ENCODE results near the gene AFAP1L1.

AFAP1L1 gene

GRCh38 chr5:149340920-149341319 is 69.3 kb downstream of the AFAP1L1 start:
- Histone ChIP-seq H3K4me2 (ENCODE audit: low read length) (no peak overlapping the region), H3K9me3 (replicated peaks; ENCODE audit: low read length) (no peaks in the 10 kb centered on the region), H3K9ac (ENCODE audit: low read depth, low read length) (no peak overlapping the region), H3K4me3 (ENCODE audit: low read length) (no peak overlapping the region), H3K4me1 (ENCODE audit: control insufficient read depth, insufficient read depth, low read length) (peaks cover 12% of the 10 kb centered on the region), H3K27me3 (ENCODE audit: control insufficient read depth, insufficient read depth, low read length) (no peaks in the 10 kb centered on the region), H3K36me3 (ENCODE audit: insufficient read depth, low read length) (no peaks in the 10 kb centered on the region)

GRCh38 chr5:149341876-149342275 is 70.2 kb downstream of the AFAP1L1 start:
- H3K4me3 ChIP-seq (ENCODE audit: low read length) = no peak overlapping the region
- H3K4me1 ChIP-seq (ENCODE audit: control insufficient read depth, insufficient read depth, low read length) = peaks cover 17% of the 10 kb centered on the region
- no peaks in the 10 kb centered on the region for H3K36me3 ChIP-seq (ENCODE audit: insufficient read depth, low read length)
- H3K9me3 ChIP-seq (replicated peaks; ENCODE audit: low read length) = no peaks in the 10 kb centered on the region
- no peak overlapping the region for H3K4me2 ChIP-seq (ENCODE audit: low read length)
- no peak overlapping the region for H3K9ac ChIP-seq (ENCODE audit: low read depth, low read length)
- H3K27me3 ChIP-seq (ENCODE audit: control insufficient read depth, insufficient read depth, low read length) = no peaks in the 10 kb centered on the region

GRCh38 chr5:149344151-149344550 is 72.5 kb downstream of the AFAP1L1 start:
- Histone ChIP-seq H3K9ac (ENCODE audit: low read depth, low read length) (peak overlapping the region; percentile 94), H3K9me3 (replicated peaks; ENCODE audit: low read length) (no peaks in the 10 kb centered on the region), H3K4me3 (ENCODE audit: low read length) (peak overlapping the region; percentile 98), H3K27me3 (ENCODE audit: control insufficient read depth, insufficient read depth, low read length) (no peaks in the 10 kb centered on the region), H3K4me1 (ENCODE audit: control insufficient read depth, insufficient read depth, low read length) (peaks cover 15% of the 10 kb centered on the region), H3K36me3 (ENCODE audit: insufficient read depth, low read length) (peaks cover 22% of the 10 kb centered on the region), H3K4me2 (ENCODE audit: low read length) (peak overlapping the region; percentile 85)

GRCh38 chr5:149345147-149345891 is 73.7 kb downstream of the AFAP1L1 start, which contains the start of gene GRPEL2:
Gene GRPEL2 (plus strand): TSS chr5:149345499. CDS start chr5:149345540, 41 bp downstream.
- Histone ChIP-seq H3K4me2 (ENCODE audit: low read length) (peak within 1 kb of the TSS; percentile 85), H3K27me3 (ENCODE audit: control insufficient read depth, insufficient read depth, low read length) (no peaks in the 10 kb centered on the region), H3K4me1 (ENCODE audit: control insufficient read depth, insufficient read depth, low read length) (peaks cover 15% of the 10 kb centered on the region), H3K4me3 (ENCODE audit: low read length) (peak within 1 kb of the TSS; percentile 98), H3K9ac (ENCODE audit: low read depth, low read length) (peak within 1 kb of the TSS; percentile 94), H3K9me3 (replicated peaks; ENCODE audit: low read length) (no peaks in the 10 kb centered on the region), H3K36me3 (ENCODE audit: insufficient read depth, low read length) (peaks cover 34% of the 10 kb centered on the region)

- H3K9ac ChIP-seq (ENCODE audit: low read depth, low read length) = peak overlapping the region; percentile 94
- no peaks in the 10 kb centered on the region for H3K27me3 ChIP-seq (ENCODE audit: control insufficient read depth, insufficient read depth, low read length)
- H3K4me3 ChIP-seq (ENCODE audit: low read length) = peak overlapping the region; percentile 98
- no peaks in the 10 kb centered on the region for H3K9me3 ChIP-seq (replicated peaks; ENCODE audit: low read length)
- H3K36me3 ChIP-seq (ENCODE audit: insufficient read depth, low read length) = peaks cover 39% of the 10 kb centered on the region
- H3K4me1 ChIP-seq (ENCODE audit: control insufficient read depth, insufficient read depth, low read length) = peaks cover 15% of the 10 kb centered on the region
- peak overlapping the region; percentile 85 for H3K4me2 ChIP-seq (ENCODE audit: low read length)
Measured at GRCh38 chr5:149345892-149346222, 74.2 kb downstream of the AFAP1L1 start.

- Histone ChIP-seq H3K9ac (ENCODE audit: low read depth, low read length) (no peak overlapping the region), H3K36me3 (ENCODE audit: insufficient read depth, low read length) (peaks cover 64% of the 10 kb centered on the region), H3K27me3 (ENCODE audit: control insufficient read depth, insufficient read depth, low read length) (no peaks in the 10 kb centered on the region), H3K4me3 (ENCODE audit: low read length) (no peak overlapping the region), H3K4me2 (ENCODE audit: low read length) (no peak overlapping the region), H3K9me3 (replicated peaks; ENCODE audit: low read length) (no peaks in the 10 kb centered on the region), H3K4me1 (ENCODE audit: control insufficient read depth, insufficient read depth, low read length) (peaks cover 15% of the 10 kb centered on the region)
Measured at GRCh38 chr5:149348518-149348917, 76.9 kb downstream of the AFAP1L1 start.

GRCh38 chr5:149349382-149349781 is 77.7 kb downstream of the AFAP1L1 start:
- H3K9ac ChIP-seq (ENCODE audit: low read depth, low read length) = no peak overlapping the region
- H3K36me3 ChIP-seq (ENCODE audit: insufficient read depth, low read length) = peaks cover 73% of the 10 kb centered on the region
- no peaks in the 10 kb centered on the region for H3K27me3 ChIP-seq (ENCODE audit: control insufficient read depth, insufficient read depth, low read length)
- H3K4me1 ChIP-seq (ENCODE audit: control insufficient read depth, insufficient read depth, low read length) = peaks cover 15% of the 10 kb centered on the region
- no peak overlapping the region for H3K4me2 ChIP-seq (ENCODE audit: low read length)
- no peaks in the 10 kb centered on the region for H3K9me3 ChIP-seq (replicated peaks; ENCODE audit: low read length)
- no peak overlapping the region for H3K4me3 ChIP-seq (ENCODE audit: low read length)

GRCh38 chr5:149352169-149352568 is 80.5 kb downstream of the AFAP1L1 start:
- Histone ChIP-seq H3K4me2 (ENCODE audit: low read length) (no peak overlapping the region), H3K9ac (ENCODE audit: low read depth, low read length) (no peak overlapping the region), H3K4me3 (ENCODE audit: low read length) (no peak overlapping the region), H3K36me3 (ENCODE audit: insufficient read depth, low read length) (peaks cover 77% of the 10 kb centered on the region), H3K27me3 (ENCODE audit: control insufficient read depth, insufficient read depth, low read length) (no peaks in the 10 kb centered on the region), H3K9me3 (replicated peaks; ENCODE audit: low read length) (no peaks in the 10 kb centered on the region), H3K4me1 (ENCODE audit: control insufficient read depth, insufficient read depth, low read length) (peaks cover 8% of the 10 kb centered on the region)

GRCh38 chr5:149353911-149354310 is 82.3 kb downstream of the AFAP1L1 start:
- Histone ChIP-seq H3K36me3 (ENCODE audit: insufficient read depth, low read length) (peaks cover 60% of the 10 kb centered on the region), H3K4me1 (ENCODE audit: control insufficient read depth, insufficient read depth, low read length) (peaks cover 10% of the 10 kb centered on the region), H3K9me3 (replicated peaks; ENCODE audit: low read length) (no peaks in the 10 kb centered on the region), H3K9ac (ENCODE audit: low read depth, low read length) (no peak overlapping the region), H3K4me2 (ENCODE audit: low read length) (no peak overlapping the region), H3K27me3 (ENCODE audit: control insufficient read depth, insufficient read depth, low read length) (no peaks in the 10 kb centered on the region), H3K4me3 (ENCODE audit: low read length) (no peak overlapping the region)

- H3K4me1 ChIP-seq (ENCODE audit: control insufficient read depth, insufficient read depth, low read length) = peaks cover 10% of the 10 kb centered on the region
Measured at GRCh38 chr5:149355688-149356087, 84.0 kb downstream of the AFAP1L1 start.

GRCh38 chr5:149356391-149356790 is 84.7 kb downstream of the AFAP1L1 start:
- H3K36me3 ChIP-seq (ENCODE audit: insufficient read depth, low read length) = peaks cover 35% of the 10 kb centered on the region
- no peaks in the 10 kb centered on the region for H3K9me3 ChIP-seq (replicated peaks; ENCODE audit: low read length)
- H3K27me3 ChIP-seq (ENCODE audit: control insufficient read depth, insufficient read depth, low read length) = no peaks in the 10 kb centered on the region
- H3K4me1 ChIP-seq (ENCODE audit: control insufficient read depth, insufficient read depth, low read length) = peaks cover 10% of the 10 kb centered on the region
- H3K4me2 ChIP-seq (ENCODE audit: low read length) = no peak overlapping the region
- no peak overlapping the region for H3K4me3 ChIP-seq (ENCODE audit: low read length)
- no peak overlapping the region for H3K9ac ChIP-seq (ENCODE audit: low read depth, low read length)

More at GRCh38 chr5:149355688-149356087, 84.0 kb downstream of the AFAP1L1 start:
- Histone ChIP-seq H3K9me3 (replicated peaks; ENCODE audit: low read length) (no peaks in the 10 kb centered on the region), H3K4me3 (ENCODE audit: low read length) (no peak overlapping the region), H3K27me3 (ENCODE audit: control insufficient read depth, insufficient read depth, low read length) (no peaks in the 10 kb centered on the region), H3K36me3 (ENCODE audit: insufficient read depth, low read length) (peaks cover 42% of the 10 kb centered on the region), H3K9ac (ENCODE audit: low read depth, low read length) (no peak overlapping the region), H3K4me2 (ENCODE audit: low read length) (no peak overlapping the region)

All from skeletal muscle satellite cell (primary cell).